A204.1 (cell line): Measurements from ENCODE around the gene OPN1SW.

Source experiments
- FAIRE-seq: peaks from 2 replicates; lab custom pipeline; 2012; peaks lifted over from hg19 to GRCh38; lab: Jason Lieb, UNC

The OPN1SW gene

DNA sequence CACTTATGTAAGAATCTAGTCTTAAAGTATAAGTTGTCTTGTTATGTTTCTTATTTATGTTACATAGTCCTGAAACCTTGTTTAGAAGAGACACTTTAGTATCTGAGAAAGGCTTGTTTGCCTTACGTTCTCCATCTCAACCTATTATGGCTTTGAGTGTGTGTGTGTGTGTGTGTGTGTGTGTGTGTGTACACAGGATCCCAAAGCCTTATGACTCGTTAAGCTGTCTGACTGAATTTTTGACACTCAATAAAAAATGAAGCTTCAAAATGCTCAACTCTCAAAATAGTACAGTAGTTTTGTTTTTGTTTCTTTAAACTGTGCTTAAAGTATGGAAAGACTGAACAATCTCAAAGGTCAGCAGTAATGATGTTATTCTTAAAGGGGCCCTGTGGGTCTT, 18.4 kb downstream of the OPN1SW start:
- FAIRE-seq, result no peak

DNA sequence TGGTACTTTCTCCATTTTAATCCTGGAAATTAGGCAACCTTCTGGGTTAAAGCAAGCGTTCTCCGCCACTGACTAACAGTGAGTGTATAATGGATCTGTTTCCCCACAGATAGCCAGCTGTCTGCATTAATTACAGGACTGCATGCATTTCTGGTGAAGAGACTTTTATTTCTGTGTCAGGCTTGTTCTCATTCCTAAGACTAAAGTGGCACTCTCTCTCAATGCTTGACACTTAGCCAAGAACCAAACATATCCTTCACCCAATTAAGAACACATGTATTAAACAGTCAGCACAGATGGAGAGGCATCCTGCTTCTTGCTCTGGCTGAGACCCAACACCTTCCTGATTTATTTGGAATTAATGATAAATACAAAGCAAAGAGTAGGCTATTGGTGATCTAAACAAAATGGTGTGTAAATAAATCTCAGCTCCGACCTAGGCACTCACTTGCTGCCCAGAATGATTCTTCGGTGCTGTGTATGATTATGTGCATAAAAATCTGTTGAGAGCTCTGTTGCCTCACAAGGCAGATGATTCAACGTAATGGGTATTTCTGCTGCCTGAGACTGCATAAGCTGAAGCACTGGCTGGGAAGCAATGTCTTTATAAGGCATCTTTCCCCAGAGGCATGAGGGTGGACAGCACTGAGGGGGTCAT, 19.6 kb downstream of the OPN1SW start:
- no peak for FAIRE-seq

DNA sequence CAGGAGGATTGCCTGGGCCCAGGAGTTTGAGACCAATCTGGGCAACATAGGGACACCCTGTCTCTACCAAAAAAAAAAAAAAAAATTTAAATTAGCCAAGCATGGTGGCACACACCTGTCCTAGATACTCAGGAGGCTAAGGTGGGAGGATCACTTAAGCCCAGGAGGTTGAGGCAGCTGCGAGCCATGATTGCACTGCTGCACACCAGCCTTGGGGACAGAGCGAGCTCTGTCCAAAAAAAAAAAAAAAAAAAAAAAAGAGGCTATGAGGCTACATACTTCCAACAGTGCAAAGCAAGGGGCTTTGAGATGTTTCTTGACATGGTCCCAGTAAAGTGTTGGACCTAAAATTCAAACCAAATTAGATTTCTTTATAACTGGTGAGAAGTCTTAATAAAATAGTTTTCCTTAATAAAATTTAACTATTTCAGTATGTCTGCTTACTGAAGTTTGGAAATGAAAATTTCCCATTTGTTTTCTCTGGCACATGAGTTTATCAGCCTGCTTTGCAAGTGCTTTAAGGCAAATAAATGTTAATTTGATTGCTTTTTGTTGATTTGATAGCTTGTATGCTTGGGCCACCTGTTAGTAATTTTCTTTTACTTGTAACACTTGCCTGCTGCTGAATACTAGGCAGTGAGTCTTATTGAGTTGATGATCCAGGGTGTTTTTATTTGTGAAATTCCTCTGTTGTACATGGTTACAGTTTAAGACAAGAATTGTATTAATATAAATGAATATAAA, 20.3 kb downstream of the OPN1SW start:
- no peak for FAIRE-seq

DNA sequence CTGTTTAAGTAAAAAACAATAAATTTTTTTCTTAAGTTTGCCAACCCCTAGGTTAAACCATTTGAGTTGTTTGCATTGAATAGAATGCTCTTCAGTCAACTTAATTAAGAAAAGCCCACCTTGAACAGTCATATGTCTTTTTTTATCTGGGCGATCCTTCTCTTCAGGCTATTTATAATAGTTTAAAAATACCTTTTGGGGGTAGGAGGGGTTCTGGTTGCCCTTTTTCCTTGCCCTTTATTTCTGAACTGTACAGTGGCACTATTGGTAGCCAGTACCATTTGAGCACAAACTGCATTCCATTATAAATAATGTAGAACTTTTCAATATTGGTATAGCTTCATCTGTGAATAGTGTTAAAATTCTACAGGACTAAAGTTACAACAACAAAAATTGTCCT, 23.3 kb downstream of the OPN1SW start:
- no peak for FAIRE-seq

DNA sequence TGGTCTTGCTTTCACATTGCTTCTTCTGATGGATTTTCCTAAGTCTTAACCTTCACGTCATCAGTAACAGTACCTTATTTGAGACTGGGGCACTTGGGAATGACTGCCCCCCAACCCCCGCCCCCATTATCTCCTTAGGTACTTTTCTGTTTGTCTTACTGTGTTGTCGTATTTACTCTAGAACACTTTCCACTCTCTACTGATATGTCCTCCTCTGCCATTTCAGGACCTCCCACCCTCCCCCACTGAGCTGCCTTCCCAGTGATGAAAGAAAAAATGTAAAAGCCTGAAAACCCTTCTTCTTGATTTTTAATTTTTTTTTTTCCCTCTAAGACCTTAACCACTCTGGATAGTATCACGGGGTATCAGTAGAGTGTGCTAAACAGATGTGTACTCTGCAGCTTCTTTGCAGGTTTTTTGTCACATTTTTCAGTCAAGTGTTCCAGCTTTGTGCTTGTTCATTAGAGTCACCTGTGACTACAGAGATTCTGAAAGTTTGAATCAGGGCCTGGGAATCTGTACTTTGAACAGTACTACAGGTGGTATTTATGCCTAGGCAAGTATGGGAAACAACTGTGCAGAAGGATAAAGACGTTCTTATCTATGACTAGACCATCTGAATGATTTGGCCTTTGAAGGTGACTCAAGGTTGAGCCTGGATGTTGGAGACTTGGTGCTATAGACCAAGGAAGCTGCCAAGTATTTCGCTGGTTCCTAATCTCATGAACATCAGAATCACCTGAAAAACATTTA, 28.1 kb downstream of the OPN1SW start:
- no peak for FAIRE-seq

DNA sequence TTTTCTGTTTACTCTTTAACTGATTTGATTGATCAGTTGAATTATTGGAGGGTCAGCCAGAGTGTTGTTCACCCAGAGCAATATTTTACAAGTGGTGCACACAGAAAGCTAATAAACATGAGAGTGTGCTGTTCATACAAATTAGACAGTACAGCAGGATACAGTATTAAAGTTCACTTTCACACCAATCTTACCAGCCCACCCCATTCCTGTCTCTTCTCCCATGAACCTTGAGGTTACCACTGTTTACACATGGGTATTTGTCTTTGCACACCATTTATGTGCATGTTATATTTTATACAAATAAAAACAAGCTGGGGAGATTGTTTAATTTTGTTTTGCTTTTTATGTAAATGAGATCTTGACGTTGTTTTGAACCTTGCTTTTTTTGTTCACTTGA, 29.9 kb downstream of the OPN1SW start:
- no peak for FAIRE-seq

DNA sequence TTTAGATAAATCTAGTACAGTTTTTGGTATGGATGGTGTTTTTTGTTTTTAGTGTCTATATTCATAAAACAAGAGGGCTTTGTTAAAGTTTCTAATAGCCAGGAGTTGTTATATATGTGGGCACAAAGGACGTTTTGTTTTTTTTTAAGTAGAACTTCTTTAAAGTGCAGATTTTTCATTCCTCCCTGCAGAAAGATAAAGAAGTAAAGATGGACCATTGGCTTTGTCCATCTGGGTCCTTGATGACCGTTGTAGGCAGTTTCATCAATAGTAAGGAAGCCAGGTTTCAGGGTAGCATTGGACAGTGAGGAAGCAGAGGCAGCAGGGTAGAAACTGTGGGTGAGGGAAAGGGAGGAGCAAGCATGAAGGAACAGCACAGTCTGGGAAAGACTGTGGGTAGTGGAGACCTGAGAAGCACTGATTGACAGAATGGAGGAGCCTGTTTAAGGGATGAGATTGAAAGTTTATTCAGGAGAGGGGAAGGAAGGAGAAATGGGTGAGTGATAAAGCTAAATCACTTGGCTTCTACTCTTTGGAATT, 31.2 kb downstream of the OPN1SW start:
- no peak for FAIRE-seq

DNA sequence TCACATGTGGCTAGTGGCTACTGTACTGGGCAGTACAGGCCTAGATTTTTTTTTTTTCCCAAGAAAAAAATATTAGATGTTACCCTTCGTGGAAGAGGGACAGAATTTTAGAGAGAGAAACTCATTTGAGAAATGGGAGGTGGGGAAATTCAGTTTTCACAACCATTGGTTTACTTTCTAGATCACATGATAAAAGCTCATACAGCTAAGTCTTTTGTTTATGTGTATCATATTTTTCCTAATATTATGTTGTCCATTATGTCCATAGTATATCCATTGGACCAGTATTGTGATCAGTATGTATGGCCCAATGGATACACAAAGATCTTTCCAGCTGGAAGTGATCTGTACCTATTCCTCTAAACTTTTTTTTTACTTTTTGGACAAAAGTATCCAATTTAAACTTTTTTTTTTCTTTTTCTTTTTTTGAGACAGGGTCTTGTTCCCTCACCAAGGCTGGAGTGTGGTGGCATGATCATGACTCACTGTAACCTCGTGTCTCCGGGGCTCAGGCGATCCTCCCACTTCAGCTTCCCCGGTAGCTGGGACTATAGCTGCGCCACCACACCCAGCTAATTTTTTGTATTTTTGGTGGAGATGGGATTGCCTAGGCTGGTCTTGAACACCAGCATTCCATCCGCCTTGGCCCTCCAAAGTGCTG, 32.4 kb downstream of the OPN1SW start:
- no peak for FAIRE-seq

DNA sequence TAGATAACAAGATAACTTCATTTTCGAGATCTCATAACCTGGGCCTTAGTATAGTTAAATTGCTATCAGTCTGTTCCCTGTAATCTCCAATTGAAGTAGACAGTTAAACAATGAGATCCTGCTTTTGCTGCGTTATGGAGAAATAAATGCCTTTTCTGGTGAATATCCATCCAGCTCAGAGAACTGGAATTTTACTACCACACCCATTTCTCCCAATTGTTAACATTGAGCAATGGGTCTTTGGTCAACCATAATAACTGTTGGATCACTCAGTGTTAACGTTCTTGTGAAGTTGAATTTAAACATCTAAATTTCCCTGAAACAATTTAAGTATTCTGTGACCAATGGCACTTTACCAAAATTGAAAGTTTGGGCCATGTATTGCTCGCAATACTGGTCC, 33.4 kb downstream of the OPN1SW start:
- FAIRE-seq, result no peak

DNA sequence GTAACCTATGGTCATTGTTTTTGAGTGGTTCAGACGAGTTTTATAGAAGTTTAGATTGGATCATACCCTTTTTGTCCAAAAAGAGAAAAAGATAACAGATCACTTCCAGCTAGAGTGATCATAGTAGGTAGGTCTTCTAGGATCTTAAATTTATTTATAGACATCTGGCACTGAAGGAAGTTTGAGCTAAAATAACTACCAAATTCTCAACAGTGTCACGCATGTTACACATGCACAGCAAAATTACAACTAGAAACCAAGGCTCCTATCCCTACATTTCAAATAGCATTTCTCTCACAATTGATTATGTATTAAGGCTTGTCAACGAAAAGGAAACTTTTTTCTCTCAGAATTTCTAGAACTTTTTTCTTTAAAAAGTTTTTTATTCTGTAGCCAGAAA, 34.1 kb downstream of the OPN1SW start:
- no peak for FAIRE-seq

DNA sequence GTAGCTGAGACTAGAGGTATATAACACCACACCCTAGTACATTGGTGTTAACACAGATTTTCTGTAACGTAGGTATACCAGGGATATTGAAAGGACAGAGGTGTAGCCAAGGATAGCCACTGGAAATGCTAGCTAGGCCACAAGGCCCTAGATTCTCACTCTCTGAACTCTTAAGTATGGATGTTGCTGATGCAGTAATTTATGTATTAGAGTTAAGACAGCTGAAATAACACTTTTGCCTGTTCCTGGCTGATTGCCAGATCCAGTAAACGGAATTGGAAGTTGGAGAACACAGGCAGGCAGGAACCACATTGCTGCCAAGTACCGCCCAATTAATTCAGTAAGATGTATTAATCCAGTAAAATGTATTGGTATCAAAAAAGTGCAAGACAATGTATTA, 34.6 kb downstream of the OPN1SW start:
- FAIRE-seq, result no peak

DNA sequence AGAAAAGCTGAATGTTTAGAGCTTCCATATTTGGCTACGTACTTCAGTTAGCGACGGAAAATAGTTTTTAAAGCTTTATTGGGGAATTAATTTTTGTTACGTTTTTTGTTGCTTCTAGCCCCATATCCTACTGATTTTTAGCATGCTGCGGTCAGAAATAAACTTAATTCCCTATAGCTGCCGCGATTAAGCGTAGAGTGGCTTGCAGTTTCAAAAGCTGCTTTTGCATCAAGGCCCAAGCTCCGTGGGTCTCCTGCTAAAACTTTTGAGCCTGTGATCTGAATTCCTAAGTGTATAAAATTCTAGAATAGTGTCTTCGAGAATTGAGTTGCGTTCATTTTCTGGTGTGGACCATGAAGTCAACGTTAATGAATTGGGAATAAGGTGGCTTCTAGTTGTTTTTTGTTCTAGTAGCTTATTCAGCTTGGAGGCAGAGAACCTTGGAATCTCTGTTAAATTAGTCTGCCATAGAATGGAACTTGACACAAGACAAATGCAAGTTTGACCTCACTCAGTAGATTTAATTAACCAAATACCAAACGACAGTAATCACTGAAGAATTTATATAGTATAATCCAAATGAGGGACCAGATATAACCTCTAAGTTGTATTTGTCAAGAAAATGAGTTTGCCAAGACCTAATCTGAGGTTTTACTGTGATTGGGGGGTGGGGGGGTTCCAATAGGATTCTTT, 35.5 kb downstream of the OPN1SW start:
- FAIRE-seq, result no peak

DNA sequence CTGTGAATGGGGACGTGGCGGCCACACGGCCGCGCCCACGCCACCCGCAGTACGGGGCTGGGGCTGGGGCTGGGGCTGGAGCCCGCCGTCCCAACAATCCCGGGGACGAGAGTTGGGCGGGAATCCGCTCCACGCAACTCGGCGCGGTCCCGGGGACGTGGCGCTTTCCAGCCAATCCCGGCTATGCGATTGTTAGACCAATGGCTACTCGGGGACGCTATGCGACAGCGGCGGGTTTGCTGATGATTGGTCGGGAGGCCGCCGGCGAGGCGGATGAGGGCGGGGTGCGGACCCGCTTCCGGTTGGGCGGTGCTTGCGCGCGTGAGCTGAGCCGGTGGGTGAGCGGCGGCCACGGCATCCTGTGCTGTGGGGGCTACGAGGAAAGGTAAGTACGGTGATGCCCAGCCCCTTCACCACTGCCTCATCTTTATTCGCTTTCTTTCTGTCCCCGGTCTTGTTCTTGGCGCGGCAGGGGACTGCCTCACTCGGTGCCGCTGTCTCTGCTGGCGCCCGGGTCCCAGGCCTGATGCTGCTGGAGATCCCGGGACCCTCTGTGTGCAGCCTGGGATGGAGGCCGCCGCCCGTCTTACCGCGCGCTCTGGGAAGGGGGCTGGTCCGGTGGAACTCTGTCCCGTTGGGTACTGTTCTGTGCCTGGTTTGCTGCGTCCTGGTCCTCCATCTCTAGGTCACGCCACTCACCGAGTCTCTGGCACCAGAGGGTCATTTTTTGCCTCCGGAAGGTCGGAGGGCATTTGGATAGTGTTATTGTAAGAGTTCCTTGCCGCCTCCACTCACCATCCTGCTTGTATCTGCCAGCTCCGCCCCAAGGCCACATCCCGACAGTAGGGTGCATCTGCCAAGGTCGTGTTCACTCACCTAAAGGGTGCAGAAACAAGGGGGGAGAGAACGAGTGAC, 36.3 kb downstream of the OPN1SW start, which contains the start of gene CALU:
TSS of gene CALU (plus strand) at position 312 of the 915 bp plus-strand sequence. CDS start 9,225 bp downstream, outside the sequence.
- FAIRE-seq, result peak; percentile 95

DNA sequence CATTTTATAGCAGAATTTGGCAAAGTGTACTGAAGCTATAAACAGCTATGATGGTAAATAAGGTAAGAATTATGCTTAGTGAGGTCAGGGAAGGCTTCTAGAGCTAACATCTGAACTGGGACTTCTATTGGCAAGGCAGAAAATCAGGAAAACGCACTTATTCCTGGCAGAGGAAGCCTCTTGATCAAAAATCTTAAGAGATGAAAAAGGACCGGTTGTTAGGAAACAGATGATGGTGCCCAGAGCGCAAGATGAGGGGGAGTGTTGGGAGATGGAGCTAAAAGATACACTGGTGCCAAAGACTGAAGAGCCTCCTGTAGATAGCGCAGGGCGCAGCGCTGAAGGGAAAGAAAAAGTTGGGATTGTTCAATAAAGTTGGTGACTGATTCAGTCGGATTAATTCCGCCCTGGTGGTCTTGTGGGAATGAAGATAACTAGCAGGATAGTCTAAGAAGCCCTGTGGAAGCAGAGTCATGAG, 37.0 kb downstream of the OPN1SW start:
- FAIRE-seq, result no peak

DNA sequence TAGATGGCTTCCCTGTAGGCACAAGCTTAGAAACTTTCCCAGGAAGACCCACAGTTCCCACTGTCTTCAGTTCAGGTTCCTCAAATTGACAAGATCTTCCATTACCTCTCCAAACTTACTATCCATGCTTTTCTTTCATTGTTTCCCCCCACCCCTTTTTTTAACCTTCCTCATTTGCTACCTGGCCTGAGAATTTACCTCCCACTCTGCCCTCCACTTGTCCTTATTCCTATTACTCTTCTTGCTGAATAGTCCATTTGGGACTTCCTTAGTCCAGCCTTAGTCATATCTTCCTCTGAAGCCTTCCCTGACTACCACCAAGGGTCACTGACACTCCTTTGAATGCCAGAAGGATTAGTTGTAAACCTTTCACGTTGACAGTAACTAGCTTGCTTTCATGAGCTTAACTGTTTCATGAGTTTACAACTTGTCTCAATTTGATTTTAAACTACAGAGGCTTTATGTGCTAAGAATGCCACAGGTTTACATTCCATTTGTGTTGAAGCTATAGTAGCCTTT, 37.7 kb downstream of the OPN1SW start:
- FAIRE-seq, result no peak

DNA sequence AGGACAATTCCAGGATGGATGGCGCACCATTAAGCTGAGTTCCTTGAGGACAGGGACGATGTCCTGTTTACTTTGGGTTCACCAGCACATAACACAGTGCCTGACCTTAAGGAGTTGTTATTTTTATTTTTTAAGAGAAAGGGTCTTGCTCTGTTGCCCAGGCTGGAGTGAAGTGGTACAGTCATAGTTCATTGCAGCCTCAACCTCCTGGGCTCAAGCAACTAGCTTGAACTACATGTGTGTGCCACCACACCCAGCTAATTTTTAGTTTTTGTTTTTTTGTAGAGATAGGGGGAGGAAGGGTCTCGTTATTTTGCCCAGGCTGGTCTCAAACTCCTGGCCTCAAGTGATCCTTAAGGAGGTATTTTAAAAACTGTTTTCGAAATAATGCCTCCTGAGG, 38.2 kb downstream of the OPN1SW start:
- FAIRE-seq, result no peak

DNA sequence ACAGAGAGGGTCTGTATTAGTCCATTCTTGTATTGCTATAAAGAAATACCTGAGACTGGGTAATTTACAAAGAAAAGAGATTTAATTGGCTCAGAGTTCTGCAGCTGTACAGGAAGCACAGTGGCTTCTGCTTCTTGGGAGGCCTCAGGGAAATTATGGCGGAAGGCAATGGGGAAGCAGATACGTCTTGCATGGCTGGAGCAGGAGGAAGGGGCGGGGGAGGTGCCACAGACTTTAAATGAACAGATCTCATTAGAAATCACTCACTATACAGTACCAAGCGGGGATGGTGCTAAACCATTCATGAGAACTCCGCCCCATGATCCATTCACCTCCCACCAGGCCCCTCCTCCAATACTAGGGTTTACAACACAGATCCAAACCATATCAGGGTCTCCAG, 40.2 kb downstream of the OPN1SW start:
- FAIRE-seq, result no peak

DNA sequence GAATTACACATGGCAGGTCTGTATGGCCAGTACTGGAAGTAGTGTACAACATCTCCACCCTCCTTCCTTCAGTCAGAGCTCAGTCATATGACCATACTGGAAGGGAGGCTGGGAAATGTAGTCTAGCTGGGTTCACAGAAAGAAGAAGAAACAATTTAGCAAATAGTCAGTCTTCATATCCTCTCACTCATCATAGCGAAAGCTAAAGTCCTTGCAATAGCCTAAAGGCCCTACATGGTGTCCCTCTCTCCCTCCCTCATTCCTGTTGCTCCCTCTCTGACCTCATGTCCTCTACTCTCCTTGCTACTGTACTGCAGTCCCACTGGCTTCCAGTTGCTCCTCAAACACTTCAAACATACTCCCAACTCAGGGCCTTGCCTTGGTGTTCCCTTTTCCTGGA, 40.7 kb downstream of the OPN1SW start:
- no peak for FAIRE-seq

DNA sequence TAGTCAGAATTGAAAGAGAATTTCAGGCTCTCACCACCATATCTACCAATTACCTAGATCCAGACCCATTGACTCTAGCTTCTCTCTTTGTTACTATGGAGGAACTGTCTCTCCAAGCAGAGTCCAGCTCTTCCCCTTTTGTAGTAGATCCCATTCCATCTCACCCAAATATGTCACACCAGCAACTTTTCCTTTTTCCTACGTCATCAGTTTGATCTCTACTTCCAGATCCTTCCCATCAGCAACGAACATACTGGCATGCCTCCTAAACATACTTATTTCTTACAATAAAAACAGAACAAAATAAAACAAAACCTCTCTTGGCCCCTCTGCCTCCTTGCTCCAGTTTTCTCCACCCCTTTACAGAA, 42.3 kb downstream of the OPN1SW start:
- FAIRE-seq, result no peak

DNA sequence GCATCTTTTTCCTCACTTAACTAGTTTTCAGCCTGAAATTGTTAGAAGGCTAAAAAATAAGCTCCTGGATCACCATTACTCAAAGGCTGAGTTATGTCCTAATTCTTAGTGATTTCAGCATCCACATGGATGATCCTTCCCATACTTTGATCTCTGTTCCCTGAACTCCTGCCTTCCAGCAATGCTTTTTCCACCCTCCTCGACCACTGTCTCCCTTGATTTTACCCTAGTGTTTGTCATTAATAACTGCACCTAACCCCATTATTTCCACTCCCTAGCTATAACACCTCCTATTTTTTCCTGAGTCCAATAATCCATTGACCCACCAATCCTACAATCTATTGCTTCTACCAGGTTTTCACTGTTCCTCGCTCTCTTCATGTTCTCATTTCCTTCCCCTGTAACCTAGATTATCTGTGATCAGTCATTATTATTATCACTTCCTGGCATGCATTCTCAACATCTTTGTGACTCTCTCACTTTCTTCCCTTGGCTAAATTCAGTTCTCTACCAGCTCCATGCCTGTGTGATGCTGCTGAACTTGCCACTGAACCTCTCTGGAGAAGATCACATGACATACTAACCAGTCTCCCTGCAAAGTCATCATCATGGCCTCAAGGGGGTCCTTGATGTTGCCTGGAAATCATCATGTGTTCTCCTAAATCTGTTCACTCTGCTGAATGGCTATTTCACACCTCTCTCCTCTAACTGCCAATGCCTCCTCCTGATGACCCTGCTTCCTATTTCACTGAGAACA, 42.9 kb downstream of the OPN1SW start:
- no peak for FAIRE-seq
